B cell (primary cell): ENCODE measurements around the gene ARMH3. TPM values are rescaled to one million over a fixed set of nuclear protein-coding genes. Genes with fewer than 3 reads are reported as not detected.
A peak's percentile ranks its signal among the peaks of the same experiment; 100 is the strongest.

ENCODE experiments used
- ATAC-seq: fragments of 200-7000 bp; cut with Tn5 transposase; one replicate; pipeline ENCODE4 v1.10.0; 2021; ENCODE audit warnings: low read depth, mild to moderate bottlenecking, moderate number of reproducible peaks, moderate library complexity
- CTCF ChIA-PET: fragments of 350-600 bp; sonication (Branson Sonifier 250); formaldehyde crosslinking; loops from one replicate; lab custom pipeline; 2021; ENCODE audit warnings: antibody characterized with exemption, inconsistent platforms; lab: Charles Lee
- POLR2A ChIA-PET: fragments of 350-600 bp; sonication (Branson Sonifier 250); formaldehyde crosslinking; loops from one replicate; lab custom pipeline; 2021; ENCODE audit warnings: antibody characterized with exemption; lab: Charles Lee
- DNase-seq: peaks from one replicate; pipeline ENCODE4 v3.0.0; 2013
- H2AFZ ChIP-seq: 2 replicates; pipeline ENCODE4 v1.6.1; 2012; ENCODE audit warnings: mild to moderate bottlenecking, low read depth, low read length; ENCODE audit not compliant: insufficient read depth, poor library complexity, severe bottlenecking
- H3K27ac ChIP-seq, 2 donors: 1 replicate in 1 of 2; 2 replicates in 1 of 2; pipeline ENCODE4 v1.5.1; 2012 to 2013; ENCODE audit warnings: low read length in 2 of 2, mild to moderate bottlenecking in 2 of 2, moderate library complexity in 1 of 2
- H3K27me3 ChIP-seq, 4 experiments: fragments of 200-600 bp in 1 of 4; sonication (generic) in 1 of 4; replicated peaks in 1 of 4; 1 replicate in 2 of 4; 2 replicates in 2 of 4; pipeline versions ENCODE4 v1.6.1 to v1.7.0; 2013 to 2016; ENCODE audit warnings: low read length in 3 of 4, mild to moderate bottlenecking in 2 of 4, mixed read lengths in 1 of 4, moderate library complexity in 1 of 4; ENCODE audit not compliant: insufficient read depth in 4 of 4, control insufficient read depth in 3 of 4; ENCODE audit errors: control extremely low read depth in 1 of 4
- H3K36me3 ChIP-seq, 2 experiments: replicated peaks in 1 of 2; 1 replicate in 1 of 2; 2 replicates in 1 of 2; pipeline versions ENCODE4 v1.6.1 to v1.7.1; 2013; ENCODE audit warnings: low read length in 1 of 2; ENCODE audit not compliant: insufficient read depth in 2 of 2, control insufficient read depth in 1 of 2; ENCODE audit errors: control extremely low read depth in 1 of 2, extremely low read depth in 1 of 2
- H3K4me1 ChIP-seq, 2 donors: fragments of 200-600 bp in 1 of 2; sonication (generic) in 1 of 2; 1 replicate in 1 of 2; 2 replicates in 1 of 2; pipeline versions ENCODE4 v1.5.1 to v1.6.1; 2013 to 2017; ENCODE audit warnings: low read length in 2 of 2; ENCODE audit not compliant: control insufficient read depth in 2 of 2, insufficient read depth in 2 of 2
- H3K4me2 ChIP-seq: replicated peaks from 2 replicates; pipeline ENCODE3; 2012; ENCODE audit warnings: mild to moderate bottlenecking, low read depth, low read length; ENCODE audit not compliant: poor library complexity, severe bottlenecking
- H3K4me3 ChIP-seq, 5 experiments: fragments of 200-600 bp in 1 of 5; sonication (generic) in 1 of 5; 1 replicate in 3 of 5; 2 replicates in 2 of 5; pipeline versions ENCODE4 v1.5.1 to v1.7.0; 2011 to 2016; ENCODE audit warnings: low read length in 4 of 5, mild to moderate bottlenecking in 4 of 5, low read depth in 2 of 5, control low read depth in 1 of 5, moderate library complexity in 1 of 5; ENCODE audit not compliant: insufficient read depth in 1 of 5; ENCODE audit errors: control extremely low read depth in 1 of 5, extremely low read depth in 1 of 5
- H3K79me2 ChIP-seq: fragments of 200-600 bp; sonication (generic); one replicate; pipeline ENCODE4 v1.6.0; 2016; ENCODE audit warnings: low read length; ENCODE audit not compliant: control insufficient read depth, insufficient read depth
- H3K9ac ChIP-seq: fragments of 200-600 bp; sonication (generic); 2 replicates; pipeline ENCODE4 v1.6.1; 2017; ENCODE audit warnings: mild to moderate bottlenecking, low read length, moderate library complexity
- H3K9me3 ChIP-seq, 3 donors: one replicate each; pipeline versions ENCODE4 v1.6.1 to v1.7.1; 2013; ENCODE audit warnings: low read length in 2 of 3; ENCODE audit not compliant: control insufficient read depth in 2 of 3, insufficient read depth in 1 of 3; ENCODE audit errors: control extremely low read depth in 1 of 3
- H4K20me1 ChIP-seq: 2 replicates; pipeline ENCODE4 v1.6.0; 2012; ENCODE audit warnings: mild to moderate bottlenecking, low read length; ENCODE audit not compliant: insufficient read depth, control insufficient read depth, poor library complexity, severe bottlenecking
- H3K27ac Mint-ChIP-seq: one replicate; pipeline ENCODE4 v1.8.0; 2021; ENCODE audit warnings: mixed read lengths
- H3K27me3 Mint-ChIP-seq: one replicate; pipeline ENCODE4 v1.8.0; 2021; ENCODE audit warnings: mixed read lengths
- H3K4me1 Mint-ChIP-seq: one replicate; pipeline ENCODE4 v1.8.0; 2021; ENCODE audit warnings: mixed read lengths
- H3K4me3 Mint-ChIP-seq: one replicate; pipeline ENCODE4 v1.8.0; 2021; ENCODE audit warnings: mixed read lengths
- H3K9me3 Mint-ChIP-seq: one replicate; pipeline ENCODE4 v1.8.0; 2022; ENCODE audit warnings: mixed read lengths; ENCODE audit not compliant: insufficient read depth
- EZH2 ChIP-seq: IDR thresholded peaks from 2 replicates; pipeline ENCODE4 v1.6.1; 2012; ENCODE audit warnings: borderline replicate concordance, low read depth, mild to moderate bottlenecking, moderate library complexity, low read length; ENCODE audit not compliant: insufficient read depth, poor library complexity, severe bottlenecking
- WGBS: methylation state at CpG from one replicate; pipeline ENCODE4 v1.1.5; 2013; ENCODE audit warnings: missing lambda C conversion rate; ENCODE audit not compliant: insufficient coverage; 5-methylcytosine and 5-hydroxymethylcytosine counted together
- intact Hi-C: fragments of 100-400 bp; cut with micrococcal nuclease; formaldehyde crosslinking; loops from one replicate; pipeline ENCODE4 v1.10.0; 2022
- polyA plus RNA-seq: library from polyadenylated mRNA; depleted of rRNA; stranded (reverse); fragments of >200 nt; gene quantifications from 2 replicates; pipeline ENCODE4 v1.2.3, GENCODE V29; 2012
- total RNA-seq, 2 donors: library from RNA; stranded (reverse); fragments of 120-200 nt in 1 of 2; gene quantifications; 1 replicate in 1 of 2; 2 replicates in 1 of 2; pipeline versions ENCODE4 v1.2.3 to v1.2.4, GENCODE V29; 2013 to 2022
- TF ChIP-seq, protein P1 (sequence below): fragments of 200-600 bp; IDR thresholded peaks from one replicate; pipeline ENCODE4 v1.8.0; 2022; ENCODE audit warnings: antibody characterized with exemption, mild to moderate bottlenecking

ARMH3 gene
- total and polyA plus RNA-seq, 2 donors (not counting 1 experiment from before 2014, with no cell fraction given) = 33.4 to 40.7 TPM

DNA sequence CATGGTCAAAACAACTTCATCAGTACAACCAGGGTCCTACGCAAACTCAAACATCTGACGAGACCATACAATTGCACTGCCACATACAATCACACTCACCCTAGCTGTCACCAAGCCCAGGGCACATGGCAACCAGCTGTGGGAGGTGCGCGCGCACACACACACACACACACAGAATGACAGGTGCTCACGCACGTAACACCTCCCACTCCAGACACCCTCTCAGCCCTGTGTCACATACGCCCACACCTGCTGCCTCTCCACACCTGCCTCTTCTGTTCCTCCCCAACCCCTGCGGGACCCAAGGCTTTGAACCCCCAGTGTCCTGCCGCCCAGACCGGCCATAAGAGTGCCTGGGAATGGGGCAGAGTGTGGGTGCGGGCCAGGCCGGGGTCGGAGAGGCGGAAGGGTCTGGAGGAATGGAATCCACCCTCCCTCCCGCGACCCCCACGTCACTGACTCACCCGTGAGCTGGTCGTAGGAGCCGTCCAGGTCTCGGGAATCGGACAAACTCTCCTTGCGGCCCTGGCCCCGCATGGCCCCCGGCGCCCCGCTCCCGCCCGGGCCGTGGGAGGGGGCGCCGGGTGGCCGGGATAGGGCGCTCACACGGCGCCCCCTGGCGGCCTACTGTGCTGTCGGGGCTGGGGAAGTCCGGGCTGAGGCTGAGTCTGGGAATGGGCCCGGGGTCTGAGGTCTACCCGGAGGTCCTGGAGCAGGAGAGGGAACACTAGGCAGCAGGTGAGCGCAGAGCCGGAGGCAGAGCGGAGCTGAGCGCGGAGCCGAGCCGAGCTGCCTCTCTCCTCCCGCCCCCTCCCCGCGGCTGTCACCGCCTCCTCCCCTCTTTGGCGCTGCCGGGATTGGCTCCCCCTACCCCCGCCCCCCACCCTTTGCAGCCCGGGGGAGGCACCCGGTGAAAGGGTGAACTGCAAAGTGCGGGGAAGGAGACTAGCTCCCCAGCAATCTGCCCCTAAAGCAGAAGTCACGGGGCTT, 212.6 kb downstream of the ARMH3 start, which contains the start of gene KCNIP2:
Gene KCNIP2 (minus strand): TSS at position 769 of the 990 bp plus-strand sequence. CDS start 232 bp downstream, at position 537.
- H3K9me3 ChIP-seq = peaks cover 0 to 3% (median 0%) of the 10 kb centered on the region in 3 donors
- H3K9me3 Mint-ChIP-seq = no peaks in the 10 kb centered on the region
- peak within 1 kb of the TSS; percentile 50 to 72 for H3K27ac ChIP-seq
- H3K4me2 ChIP-seq = peak within 1 kb of the TSS; percentile 98
- 32% methylated on average over 48 of the region's 60 CpGs for WGBS
- H3K9ac ChIP-seq = peak within 1 kb of the TSS; percentile 72
- intact Hi-C loops = loop anchor here (5.0 kb wide), 1 partner anchor 274 kb away; no protein-coding TSS in a partner anchor
- H2AFZ ChIP-seq = peak within 1 kb of the TSS; percentile 74
- H4K20me1 ChIP-seq = peaks cover 49% of the 10 kb centered on the region
- POLR2A ChIA-PET = interaction anchor here (0.6 to 1.0 kb wide), 7 partner anchors 13 to 1349 kb away, joined by 3 to 6 read pairs (median 4); partner anchors contain the start of gene NT5C2
- DNase-seq (peak; percentile 88), ATAC-seq (peak; percentile 44)
- no peaks in the 10 kb centered on the region for H3K27me3 ChIP-seq
- H3K4me3 Mint-ChIP-seq = peak within 1 kb of the TSS; percentile 95
- peaks cover 0 to 21% of the 10 kb centered on the region in 2 experiments for H3K36me3 ChIP-seq
- no peaks in the 10 kb centered on the region for H3K27me3 Mint-ChIP-seq
- TF ChIP-seq, protein P1, sequence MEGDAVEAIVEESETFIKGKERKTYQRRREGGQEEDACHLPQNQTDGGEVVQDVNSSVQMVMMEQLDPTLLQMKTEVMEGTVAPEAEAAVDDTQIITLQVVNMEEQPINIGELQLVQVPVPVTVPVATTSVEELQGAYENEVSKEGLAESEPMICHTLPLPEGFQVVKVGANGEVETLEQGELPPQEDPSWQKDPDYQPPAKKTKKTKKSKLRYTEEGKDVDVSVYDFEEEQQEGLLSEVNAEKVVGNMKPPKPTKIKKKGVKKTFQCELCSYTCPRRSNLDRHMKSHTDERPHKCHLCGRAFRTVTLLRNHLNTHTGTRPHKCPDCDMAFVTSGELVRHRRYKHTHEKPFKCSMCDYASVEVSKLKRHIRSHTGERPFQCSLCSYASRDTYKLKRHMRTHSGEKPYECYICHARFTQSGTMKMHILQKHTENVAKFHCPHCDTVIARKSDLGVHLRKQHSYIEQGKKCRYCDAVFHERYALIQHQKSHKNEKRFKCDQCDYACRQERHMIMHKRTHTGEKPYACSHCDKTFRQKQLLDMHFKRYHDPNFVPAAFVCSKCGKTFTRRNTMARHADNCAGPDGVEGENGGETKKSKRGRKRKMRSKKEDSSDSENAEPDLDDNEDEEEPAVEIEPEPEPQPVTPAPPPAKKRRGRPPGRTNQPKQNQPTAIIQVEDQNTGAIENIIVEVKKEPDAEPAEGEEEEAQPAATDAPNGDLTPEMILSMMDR = peak; percentile 78
- no peak for TF ChIP-seq EZH2
- CTCF ChIA-PET = interaction anchor here (0.6 to 15.2 kb wide), 15 partner anchors 8 to 288 kb away, joined by 3 to 581 read pairs (median 4); partner anchors contain the start of gene OGA
- H3K27ac Mint-ChIP-seq = peak within 1 kb of the TSS; percentile 83
- peaks cover 30% of the 10 kb centered on the region for H3K79me2 ChIP-seq
- peak within 1 kb of the TSS; percentile 41 to 79 (median 63) for H3K4me3 ChIP-seq
- peaks cover 47 to 55% of the 10 kb centered on the region in 2 donors for H3K4me1 ChIP-seq
- H3K4me1 Mint-ChIP-seq = peaks cover 50% of the 10 kb centered on the region
